ENCODE measurements around the gene EIF5A2.
"Not testable (repeated sequence)": the region's sequence is repeated elsewhere in the genome, so short reads cannot be mapped to it uniquely, and the experiment has no call there.

The EIF5A2 gene

GRCh38 chr3:170896333-170896732, 12.1 kb downstream of the EIF5A2 start:
- not testable (repeated sequence) for DNase-seq

DNA sequence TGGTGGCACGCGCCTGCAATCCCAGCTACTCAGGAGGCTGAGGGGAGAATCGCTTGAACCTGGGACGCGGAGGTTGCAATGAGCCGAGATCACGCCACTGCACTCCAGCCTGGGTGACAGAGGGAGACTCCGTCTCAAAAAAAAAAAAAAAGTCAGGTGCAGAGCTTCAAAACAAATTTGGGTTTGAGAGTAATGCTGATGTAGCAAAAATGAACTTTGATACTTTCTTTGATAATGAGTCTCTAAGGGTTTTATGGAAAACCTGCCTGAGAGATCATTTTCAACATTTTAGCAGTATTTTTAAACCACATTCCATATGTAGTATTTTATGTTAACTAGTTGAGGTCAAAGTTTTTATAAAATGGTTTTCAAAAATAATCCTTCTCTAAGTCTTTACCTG, 14.5 kb downstream of the EIF5A2 start:
- DNase-seq: no peak

DNA sequence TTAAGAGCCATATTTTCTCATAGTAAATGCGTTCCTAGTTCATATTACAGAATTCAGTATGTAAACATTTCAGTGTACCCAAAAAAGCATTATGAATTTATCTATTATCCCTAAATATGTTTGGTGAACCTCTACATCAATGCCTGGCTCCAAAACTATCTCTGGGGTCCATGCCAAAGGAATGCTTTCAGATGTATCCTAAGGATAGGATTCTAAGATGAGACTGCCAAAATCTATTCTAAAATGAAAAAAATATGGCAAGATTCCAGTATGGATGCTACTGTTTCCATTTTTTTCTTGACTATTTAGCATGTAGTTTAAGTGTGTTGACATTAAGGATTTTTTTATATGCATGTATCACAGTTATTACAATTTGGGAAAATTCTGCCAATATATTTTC, 18.8 kb downstream of the EIF5A2 start:
- DNase-seq: no peak

GRCh38 chr3:170889132-170889531, 19.3 kb downstream of the EIF5A2 start:
- DNase-seq: no peak

DNA sequence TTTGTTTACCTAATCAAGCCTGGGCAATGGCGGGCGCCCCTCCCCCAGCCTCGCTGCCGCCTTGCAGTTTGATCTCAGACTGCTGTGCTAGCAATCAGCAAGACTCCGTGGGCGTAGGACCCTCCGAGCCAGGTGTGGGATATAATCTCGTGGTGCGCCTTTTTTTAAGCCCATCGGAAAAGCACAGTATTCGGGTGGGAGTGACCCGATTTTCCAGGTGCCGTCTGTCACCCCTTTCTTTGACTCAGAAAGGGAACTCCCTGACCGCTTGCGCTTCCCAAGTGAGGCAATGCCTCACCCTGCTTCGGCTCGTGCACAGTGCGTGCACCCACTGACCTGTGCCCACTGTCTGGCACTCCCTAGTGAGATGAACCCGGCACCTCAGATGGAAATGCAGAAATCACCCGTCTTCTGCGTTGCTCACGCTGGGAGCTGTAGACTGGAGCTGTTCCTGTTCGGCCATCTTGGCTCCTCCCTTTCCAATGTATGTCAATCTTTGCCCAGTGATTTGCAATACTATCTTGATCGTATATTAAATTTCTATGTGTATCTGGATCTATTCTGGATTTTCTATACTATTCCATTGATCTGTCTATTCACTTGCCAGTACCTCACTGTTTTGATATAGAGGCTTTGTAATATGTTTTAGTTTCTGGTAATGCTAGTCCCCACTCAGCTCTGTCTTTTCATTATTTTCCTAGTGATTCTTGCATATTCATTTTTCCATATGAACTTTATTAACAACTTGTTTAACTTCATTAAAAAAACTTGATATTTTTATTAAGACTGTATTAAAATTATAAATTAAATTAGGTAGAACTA, 24.1 kb downstream of the EIF5A2 start:
- not testable (repeated sequence) for DNase-seq

GRCh38 chr3:170878688-170879087, 29.7 kb downstream of the EIF5A2 start:
- DNase-seq: not testable (repeated sequence)

DNA sequence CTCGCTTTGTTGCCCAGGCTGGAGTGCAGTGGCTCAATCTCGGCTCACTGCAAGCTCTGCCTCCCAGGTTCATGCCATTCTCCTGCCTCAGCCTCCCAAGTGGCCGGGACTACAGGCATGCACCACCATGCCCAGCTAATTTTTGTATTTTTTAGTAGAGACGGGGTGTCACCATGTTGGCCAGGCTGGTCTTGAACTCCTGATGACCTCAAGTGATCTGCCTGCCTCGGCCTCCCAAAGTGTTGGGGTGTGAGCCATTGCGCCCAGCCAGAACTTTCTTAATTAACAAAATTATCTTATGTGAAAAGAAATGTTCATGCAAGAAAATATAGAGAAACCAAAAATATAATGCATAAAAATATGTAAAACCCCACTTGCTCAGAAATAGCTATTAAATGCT, 31.1 kb downstream of the EIF5A2 start:
- DNase-seq: not testable (repeated sequence)

DNA sequence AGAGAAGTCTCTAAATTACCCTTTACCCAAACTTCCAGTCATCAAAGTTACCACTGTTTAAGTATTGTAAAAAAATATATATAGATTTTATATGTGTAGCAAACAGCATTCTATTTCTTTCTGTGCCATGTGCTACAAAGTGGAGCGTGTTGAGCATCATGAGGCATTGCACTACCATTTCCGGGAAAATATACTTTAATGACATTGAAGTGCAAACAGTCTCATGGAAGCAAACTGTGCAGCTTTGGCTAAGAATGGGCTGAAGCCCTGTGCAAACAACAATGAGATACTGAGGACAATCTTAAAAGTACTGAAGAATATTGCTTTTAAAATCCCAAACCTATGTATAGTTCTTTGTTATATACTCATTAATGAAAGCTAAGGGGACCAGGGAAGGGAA, 31.9 kb downstream of the EIF5A2 start:
- no peak for DNase-seq

GRCh38 chr3:170869645-170870593, 38.5 kb downstream of the EIF5A2 start, which contains the start of gene RPL22L1:
Gene RPL22L1, minus strand, starts transcription at chr3:170870195. Its CDS starts 28 bp downstream, at chr3:170870167.
- no peak for DNase-seq

DNA sequence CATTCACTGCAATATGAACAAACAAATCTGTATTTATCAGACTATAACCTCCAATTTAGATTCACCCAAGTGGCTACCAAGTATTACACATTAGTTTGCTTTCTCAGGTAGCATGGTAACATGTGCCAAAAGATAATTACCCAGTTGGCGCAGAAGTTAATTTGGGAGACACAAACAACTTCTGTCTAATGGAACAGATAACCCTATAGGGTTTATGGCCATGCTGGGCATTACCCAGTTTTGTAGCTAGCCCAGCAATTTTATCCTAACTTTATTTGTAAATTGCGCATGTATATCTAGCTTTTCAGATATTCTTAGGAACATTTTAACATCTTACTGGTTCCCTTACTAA, 39.2 kb downstream of the EIF5A2 start:
- DNase-seq: no peak

DNA sequence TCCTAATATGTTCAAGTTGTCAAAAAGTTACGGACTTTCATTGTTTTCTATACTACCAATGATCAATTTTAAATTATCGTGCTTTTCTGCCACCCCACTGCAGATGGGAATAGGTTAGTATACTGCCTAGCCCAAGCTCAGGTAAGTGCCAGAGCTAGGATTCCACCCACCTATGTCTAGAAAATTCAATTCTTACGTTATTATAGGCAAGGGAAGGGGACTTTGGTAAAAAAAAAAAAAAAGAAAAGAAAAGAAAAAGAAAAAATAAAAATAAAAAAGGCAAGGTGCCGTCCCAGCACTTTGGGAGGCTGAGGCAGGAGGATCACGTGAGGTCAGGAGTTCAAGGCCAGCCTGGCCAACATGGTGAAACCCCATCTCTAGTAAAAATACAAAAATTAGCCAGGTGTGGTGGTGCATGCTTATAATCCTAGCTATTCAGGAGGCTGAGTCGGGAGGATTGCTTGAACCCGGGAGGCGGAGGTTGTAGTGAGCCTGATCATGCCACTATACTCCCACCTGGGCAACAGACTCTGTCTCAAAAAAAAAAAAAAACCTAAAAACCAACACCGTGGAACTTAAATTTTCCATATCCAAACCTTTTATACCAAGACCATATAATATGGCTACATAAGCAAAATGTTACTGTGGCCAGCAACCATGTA, 39.7 kb downstream of the EIF5A2 start:
- no peak for DNase-seq

DNA sequence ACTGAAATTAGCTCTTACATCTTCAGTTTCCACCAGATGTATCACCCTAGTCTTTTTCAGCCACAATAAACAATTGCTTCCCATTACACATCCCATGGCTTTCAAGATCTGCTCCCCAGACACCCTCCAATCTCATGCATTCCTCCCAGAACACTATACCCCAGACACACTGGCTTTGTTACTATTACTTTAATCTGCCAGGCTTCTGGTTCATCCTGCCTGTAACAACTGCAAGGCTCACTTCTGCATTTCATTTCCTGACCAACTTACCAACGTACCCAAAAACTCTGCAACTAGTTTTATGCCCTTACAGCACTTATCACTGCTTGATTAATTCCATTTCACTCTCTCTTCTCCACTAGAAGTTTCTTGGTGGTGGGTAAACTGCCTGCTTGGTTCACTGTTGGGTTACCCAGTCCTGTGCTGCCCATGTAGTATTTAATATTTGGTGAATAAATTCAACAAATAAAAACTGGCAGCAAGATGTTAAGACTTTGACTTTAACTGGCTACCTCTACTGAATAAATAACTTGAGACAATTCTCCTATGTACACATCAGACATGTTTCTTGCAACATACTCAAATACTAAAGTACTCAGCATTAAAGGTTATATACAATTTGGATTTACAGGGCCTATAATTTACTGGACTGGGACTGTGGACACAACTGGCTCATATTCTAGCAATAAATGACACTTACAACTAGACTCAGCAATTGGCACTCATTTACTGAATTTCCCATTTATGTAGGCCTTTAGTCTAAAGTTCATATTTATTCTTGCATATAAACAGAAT, 41.1 kb downstream of the EIF5A2 start:
- DNase-seq: no peak

DNA sequence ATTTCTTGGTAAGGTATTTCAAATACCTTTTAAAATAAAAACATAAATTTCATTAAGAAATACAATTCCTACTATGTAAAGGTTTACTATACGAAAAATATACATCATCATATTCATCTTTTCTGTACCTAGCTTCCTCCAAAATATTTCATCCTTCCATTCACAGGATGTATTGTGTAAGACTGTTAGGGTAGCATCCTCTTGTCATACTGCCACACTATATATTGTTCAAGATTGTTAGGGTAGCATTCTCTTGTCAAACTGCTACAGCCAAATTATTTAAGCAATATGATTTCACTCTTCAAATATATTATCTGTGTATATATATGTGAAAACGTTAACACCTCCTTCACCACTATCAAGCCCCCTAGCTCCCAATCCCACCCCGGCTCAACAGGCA, 41.9 kb downstream of the EIF5A2 start:
- DNase-seq: no peak

DNA sequence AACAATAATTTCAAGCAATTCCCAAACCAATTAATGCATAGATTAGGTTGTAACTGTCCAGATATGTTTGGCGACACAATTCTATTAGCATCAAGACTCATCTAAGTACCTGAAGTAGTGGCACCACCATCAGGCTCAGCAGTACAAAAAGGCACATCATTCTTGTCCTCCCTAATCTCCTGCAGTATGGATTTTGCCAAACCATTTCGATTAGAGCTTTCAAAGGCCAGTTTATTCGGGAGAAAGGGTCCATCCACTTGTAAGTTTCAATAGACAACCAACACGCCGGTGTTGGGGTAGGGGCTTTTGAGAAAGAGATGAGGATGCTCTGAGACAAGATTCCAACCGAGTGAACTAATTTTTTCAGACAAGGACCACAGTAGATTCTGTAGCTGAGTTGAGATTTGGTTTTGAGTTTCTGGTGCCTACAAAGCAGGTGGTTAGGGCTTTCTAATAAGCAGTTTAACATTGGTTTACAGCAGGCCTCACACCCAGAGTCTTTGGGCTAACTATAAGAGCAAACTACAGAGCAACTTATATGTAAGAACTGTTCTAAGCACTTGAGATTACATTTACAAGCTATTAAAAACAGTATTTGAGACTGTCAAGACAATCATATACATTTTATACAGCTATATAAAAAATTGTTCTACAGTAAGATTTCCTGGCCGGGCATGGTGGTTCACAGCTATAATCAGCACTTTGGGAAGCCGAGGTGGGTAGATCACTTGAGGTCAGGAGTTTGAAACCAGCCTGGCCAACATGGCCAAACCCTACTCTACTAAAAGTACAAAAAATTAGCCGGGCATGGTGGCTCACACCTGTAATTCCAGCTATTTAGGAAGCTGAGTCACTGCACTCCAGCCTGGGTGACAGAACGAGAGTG, 43.0 kb downstream of the EIF5A2 start:
- no peak for DNase-seq

GRCh38 chr3:170864525-170865208, 43.8 kb downstream of the EIF5A2 start:
- DNase-seq: no peak

GRCh38 chr3:170863816-170864215, 44.6 kb downstream of the EIF5A2 start:
- no peak for DNase-seq

DNA sequence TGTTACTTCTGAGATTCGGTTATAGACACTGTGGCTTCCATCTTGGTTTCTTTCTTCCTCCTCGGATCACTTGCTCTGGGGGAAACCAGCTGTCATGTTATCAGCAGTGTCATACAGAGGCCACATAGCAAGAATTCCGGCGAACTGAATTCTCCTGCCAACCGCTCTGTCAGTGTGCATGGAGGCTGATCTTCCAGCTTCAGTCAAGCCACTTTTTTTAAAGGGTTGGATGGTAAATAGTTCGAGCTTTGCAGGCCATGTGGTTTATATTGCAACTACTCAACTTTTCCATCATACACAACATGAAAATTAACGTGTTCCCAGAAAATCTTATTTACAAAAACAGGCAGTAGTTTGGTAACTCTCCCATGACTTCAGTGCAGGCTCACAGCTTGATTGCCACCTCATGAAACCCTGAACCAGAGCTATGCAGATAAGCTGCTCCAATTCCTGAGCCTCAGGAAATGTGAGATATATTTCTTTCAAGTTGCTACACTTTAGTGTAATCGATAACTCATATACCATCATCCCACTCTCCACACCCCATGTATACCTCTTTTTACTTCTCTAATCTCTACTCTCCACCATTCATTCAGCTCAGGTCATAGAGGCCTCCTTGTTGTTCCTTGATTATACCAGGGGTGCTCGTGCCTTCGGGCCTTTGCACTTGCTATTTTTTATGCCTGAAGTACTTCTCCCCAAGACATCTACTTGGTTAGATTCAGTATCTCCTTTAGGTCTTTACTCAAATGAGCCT, 45.6 kb downstream of the EIF5A2 start:
- no peak for DNase-seq

- DNase-seq: no peak
Measured at GRCh38 chr3:170858599-170858998, 49.8 kb downstream of the EIF5A2 start.

DNA sequence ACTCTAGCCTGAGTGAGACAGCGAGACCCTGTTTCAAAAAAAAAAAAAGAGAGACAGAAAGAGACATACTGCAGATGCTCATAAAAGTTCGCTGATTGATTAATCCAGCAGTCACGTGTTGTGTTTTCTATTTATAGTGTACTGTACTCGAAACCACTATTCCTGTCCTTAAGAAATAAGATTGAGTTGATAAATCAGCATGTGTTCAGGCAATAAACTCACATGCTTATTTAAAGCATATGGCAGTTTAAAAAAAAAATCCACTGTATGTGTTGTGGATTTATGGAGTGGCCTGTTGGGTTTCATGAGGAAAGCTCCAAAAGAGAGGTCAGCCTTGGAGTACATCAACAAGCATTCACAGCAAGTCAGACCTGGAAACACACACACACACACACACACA, 56.1 kb downstream of the EIF5A2 start:
- DNase-seq: no peak

All from midbrain (tissue), 1 donor.